HepG2 (cell line): Measurements from ENCODE around the gene CTIF. TPM values are rescaled to one million over a fixed set of nuclear protein-coding genes. Genes with fewer than 3 reads are reported as not detected.
A peak's percentile ranks its signal among the peaks of the same experiment; 100 is the strongest.

Experiments
- ATF3 ChIP-seq: sonication (generic); formaldehyde crosslinking; IDR thresholded peaks from 2 replicates; pipeline ENCODE4 v1.4.0; 2020; ENCODE audit warnings: missing genetic modification reagents
- GABPA ChIP-seq, 2 experiments: IDR thresholded peaks; 2 replicates each; pipeline ENCODE4 v1.6.1; 2011 to 2016; ENCODE audit warnings: low read depth in 2 of 2, low read length in 1 of 2, missing biosample characterization in 1 of 2, missing genetic modification characterization in 1 of 2
- HDAC2 ChIP-seq: sonication (generic); formaldehyde crosslinking; IDR thresholded peaks from 2 replicates; pipeline ENCODE4 v1.4.0; 2020; ENCODE audit warnings: missing genetic modification reagents
- HMG20B ChIP-seq: conservative IDR thresholded peaks from 2 replicates; pipeline ENCODE4 v1.6.1; 2016; ENCODE audit warnings: missing genetic modification reagents, missing compliant biosample characterization
- HOXA9 ChIP-seq: sonication (generic); formaldehyde crosslinking; IDR thresholded peaks from 2 replicates; pipeline ENCODE4 v1.8.1; 2022; ENCODE audit warnings: missing genetic modification reagents, mild to moderate bottlenecking, moderate library complexity, borderline replicate concordance
- LCORL ChIP-seq, 2 experiments: fragments of 450-650 bp in 1 of 2; sonication (generic) in 1 of 2; formaldehyde crosslinking in 1 of 2; IDR thresholded peaks; 2 replicates each; pipeline versions ENCODE4 v1.5.0 to v1.6.1; 2017 to 2020; ENCODE audit warnings: antibody characterized with exemption in 1 of 2, missing genetic modification reagents in 1 of 2
- MEF2D ChIP-seq: sonication (generic); formaldehyde crosslinking; IDR thresholded peaks from 2 replicates; pipeline ENCODE4 v1.5.1; 2020; ENCODE audit warnings: mild to moderate bottlenecking, missing genetic modification reagents
- PLSCR1 ChIP-seq: sonication (generic); formaldehyde crosslinking; IDR thresholded peaks from 2 replicates; pipeline ENCODE4 v1.5.0; 2020; ENCODE audit warnings: missing genetic modification reagents, mild to moderate bottlenecking, borderline replicate concordance
- PRDM10 ChIP-seq: sonication (generic); formaldehyde crosslinking; IDR thresholded peaks from 2 replicates; pipeline ENCODE4 v1.4.0; 2020; ENCODE audit warnings: low read depth, missing genetic modification reagents
- SNAPC4 ChIP-seq: sonication (generic); formaldehyde crosslinking; IDR thresholded peaks from 2 replicates; pipeline ENCODE4 v1.4.0; 2020; ENCODE audit warnings: mild to moderate bottlenecking, missing genetic modification reagents
- STAG1 ChIP-seq: sonication (generic); formaldehyde crosslinking; IDR thresholded peaks from 2 replicates; pipeline ENCODE4 v1.4.0; 2020; ENCODE audit warnings: missing genetic modification reagents
- TBL1XR1 ChIP-seq: fragments of 150-350 bp; IDR thresholded peaks from 2 replicates; pipeline ENCODE4 v1.6.1; 2014; ENCODE audit warnings: borderline replicate concordance, low read length; ENCODE audit not compliant: partially characterized antibody
- THAP11 ChIP-seq: IDR thresholded peaks from 2 replicates; pipeline ENCODE4 v1.6.1; 2016; ENCODE audit warnings: missing biosample characterization, missing genetic modification reagents
- ZBTB21 ChIP-seq: sonication (generic); formaldehyde crosslinking; IDR thresholded peaks from 2 replicates; pipeline ENCODE4 v1.4.0; 2020; ENCODE audit warnings: missing genetic modification reagents
- ZBTB46 ChIP-seq: sonication (generic); formaldehyde crosslinking; IDR thresholded peaks from 2 replicates; pipeline ENCODE4 v1.4.0; 2020; ENCODE audit warnings: mild to moderate bottlenecking, missing genetic modification reagents, borderline replicate concordance
- ZFYVE20 ChIP-seq: sonication (generic); formaldehyde crosslinking; IDR thresholded peaks from 2 replicates; pipeline ENCODE4 v1.8.0; 2023; ENCODE audit warnings: low read depth, mild to moderate bottlenecking, moderate library complexity, missing genetic modification reagents, borderline replicate concordance
- ZNF383 ChIP-seq: sonication (generic); formaldehyde crosslinking; IDR thresholded peaks from 2 replicates; pipeline ENCODE4 v1.4.0; 2020; ENCODE audit warnings: missing genetic modification reagents, mild to moderate bottlenecking, borderline replicate concordance
- ZNF431 ChIP-seq: sonication (generic); formaldehyde crosslinking; IDR thresholded peaks from 2 replicates; pipeline ENCODE4 v1.9.0; 2022; ENCODE audit warnings: missing genetic modification reagents, low read depth, mild to moderate bottlenecking, borderline replicate concordance
- polyA plus RNA-seq, 8 experiments: library from polyadenylated mRNA; depleted of rRNA in 3 of 8; stranded (reverse) in 7 of 8; unstranded in 1 of 8; fragments of >200 nt; fragmentation: Illumina TruSeq in 4 of 8; extraction: Trizol in 4 of 8; gene quantifications; 2 replicates each; pipeline versions ENCODE4 v1.2.1 to v1.2.3, GENCODE V29; 2011 to 2016; ENCODE audit warnings: low read depth in 4 of 8, missing spikeins in 1 of 8, mixed read lengths in 1 of 8; ENCODE audit not compliant: insufficient read depth in 1 of 8
- total RNA-seq, 5 experiments: library from RNA; depleted of rRNA; stranded (reverse); fragments of >200 nt; fragmentation: Illumina TruSeq; extraction: Trizol; gene quantifications; 2 replicates each; pipeline ENCODE4 v1.2.3, GENCODE V29; 2016; ENCODE audit warnings: low read depth in 1 of 5

The CTIF gene
- total and polyA plus RNA-seq, 2 of the 13 experiments (the other 11 are each of a cell fraction or from before 2014, with no cell fraction given) = 18.2 to 28.0 TPM

- no peak for TF ChIP-seq ZNF383 (CRISPR knock-in tag)
- no peak for TF ChIP-seq PLSCR1 (CRISPR knock-in tag)
- 0 out of 2 replicates have a peak, but pooled peaks have one; percentile 17 for TF ChIP-seq THAP11 (CRISPR knock-in tag)
- TF ChIP-seq GABPA (IDR thresholded peaks at IDR 0.05; ENCODE audit: low read depth, low read length) = no peak
- TF ChIP-seq GABPA (CRISPR knock-in tag; IDR thresholded peaks at IDR 0.05; ENCODE audit: low read depth) = no peak
- no peak for TF ChIP-seq TBL1XR1
- TF ChIP-seq HDAC2 (CRISPR knock-in tag) = peak; percentile 27; the same call in 1 of the 2 replicates
- no peak for TF ChIP-seq MEF2D (CRISPR knock-in tag)
- TF ChIP-seq ZNF431 (CRISPR knock-in tag) = no peak
- no peak for TF ChIP-seq HOXA9 (CRISPR knock-in tag)
- no peak for TF ChIP-seq SNAPC4
- TF ChIP-seq PRDM10 = no peak
- TF ChIP-seq LCORL (IDR thresholded peaks at IDR 0.05) = no peak
- TF ChIP-seq LCORL (CRISPR knock-in tag; IDR thresholded peaks at IDR 0.05) = no peak
- TF ChIP-seq STAG1 (CRISPR knock-in tag) = peak; percentile 99
- no peak for TF ChIP-seq HMG20B (CRISPR knock-in tag)
- no peak for TF ChIP-seq ZBTB21 (CRISPR knock-in tag)
- no peak for TF ChIP-seq ZBTB46 (CRISPR knock-in tag)
- no peak for TF ChIP-seq ATF3 (CRISPR knock-in tag)
- TF ChIP-seq ZFYVE20 (CRISPR knock-in tag) = no peak
Observed at GRCh38 chr18:48675352-48675761, 136.5 kb downstream of the CTIF start (continued).
